ENCODE measurements around the gene SGCD.

SGCD gene

GRCh38 chr5:156378159-156378558 lies 51.2 kb downstream of the SGCD start:
- H3K9me3 ChIP-seq (replicated peaks in 1 of 2; ENCODE audit: control insufficient read depth in 2 of 2, insufficient read depth in 1 of 2, low read depth in 1 of 2, low read length in 2 of 2) = no peaks in the 10 kb centered on the region
- no peak overlapping the region for H2BK15ac ChIP-seq (ENCODE audit: low read length)
- no peak overlapping the region for H3K18ac ChIP-seq (ENCODE audit: low read length)
- no peak overlapping the region for H3K9ac ChIP-seq (ENCODE audit: low read depth, low read length, poor library complexity)
- no peaks in the 10 kb centered on the region for H3K27me3 ChIP-seq (ENCODE audit: control insufficient read depth in 3 of 3, insufficient read depth in 3 of 3, low read depth in 1 of 3, low read length in 3 of 3)
- no peak overlapping the region for H3K4me2 ChIP-seq (ENCODE audit: insufficient read depth, low read length, poor library complexity, severe bottlenecking)
- no peak overlapping the region for H2AFZ ChIP-seq (ENCODE audit: low read length)
- H2BK5ac ChIP-seq (ENCODE audit: low read length) = no peak overlapping the region
- no peak overlapping the region for H2BK120ac ChIP-seq (ENCODE audit: low read depth, low read length)
- H3K27ac ChIP-seq (replicated peaks; ENCODE audit: low read length) = no peak overlapping the region
- no peak overlapping the region for H4K8ac ChIP-seq (ENCODE audit: low read depth, low read length)
- H3K79me1 ChIP-seq (ENCODE audit: low read depth, low read length) = no peaks in the 10 kb centered on the region
- H3K23ac ChIP-seq (ENCODE audit: low read depth, low read length, poor library complexity) = no peak overlapping the region
- DNase-seq (ENCODE audit: low spot score) = no peak
- no peak overlapping the region for H3K4me3 ChIP-seq (ENCODE audit: low read length in 2 of 2)
- H4K91ac ChIP-seq (ENCODE audit: low read depth, low read length, poor library complexity) = no peak overlapping the region
- H2BK12ac ChIP-seq (ENCODE audit: low read length) = no peak overlapping the region
- H2AK5ac ChIP-seq (ENCODE audit: low read depth, low read length) = no peak overlapping the region
- no peaks in the 10 kb centered on the region for H3K36me3 ChIP-seq (replicated peaks in 1 of 2; ENCODE audit: control insufficient read depth in 2 of 2, insufficient read depth in 2 of 2, low read length in 2 of 2)
- H3K4ac ChIP-seq (ENCODE audit: low read length) = no peak overlapping the region
- no peak overlapping the region for H3K14ac ChIP-seq (ENCODE audit: low read length)
- WGBS, 2 donors (ENCODE audit: extremely low coverage in 2 of 2, insufficient read length in 2 of 2, insufficient replicate concordance in 1 of 2) = no CpG with 5 or more reads among the region's 2 CpGs
- peaks cover 0 to 1% of the 10 kb centered on the region in 2 donors for H3K4me1 ChIP-seq (ENCODE audit: control insufficient read depth in 2 of 2, insufficient read depth in 1 of 2, low read depth in 1 of 2, low read length in 2 of 2)

GRCh38 chr5:156379206-156379605 lies 52.2 kb downstream of the SGCD start:
- Histone ChIP-seq H3K18ac (ENCODE audit: low read length) (no peak overlapping the region), H3K4me2 (ENCODE audit: insufficient read depth, low read length, poor library complexity, severe bottlenecking) (no peak overlapping the region), H3K27ac (replicated peaks; ENCODE audit: low read length) (no peak overlapping the region), H3K23ac (ENCODE audit: low read depth, low read length, poor library complexity) (no peak overlapping the region), H3K79me1 (ENCODE audit: low read depth, low read length) (no peaks in the 10 kb centered on the region), H2AFZ (ENCODE audit: low read length) (no peak overlapping the region), H3K27me3 (ENCODE audit: control insufficient read depth in 3 of 3, insufficient read depth in 3 of 3, low read depth in 1 of 3, low read length in 3 of 3) (no peaks in the 10 kb centered on the region), H2AK5ac (ENCODE audit: low read depth, low read length) (no peak overlapping the region), H2BK5ac (ENCODE audit: low read length) (no peak overlapping the region), H4K91ac (ENCODE audit: low read depth, low read length, poor library complexity) (no peak overlapping the region), H4K8ac (ENCODE audit: low read depth, low read length) (no peak overlapping the region), H3K4me1 (ENCODE audit: control insufficient read depth in 2 of 2, insufficient read depth in 1 of 2, low read depth in 1 of 2, low read length in 2 of 2) (peaks cover 0 to 1% of the 10 kb centered on the region in 2 donors), H2BK15ac (ENCODE audit: low read length) (no peak overlapping the region), H3K9ac (ENCODE audit: low read depth, low read length, poor library complexity) (no peak overlapping the region), H3K4ac (ENCODE audit: low read length) (no peak overlapping the region), H3K14ac (ENCODE audit: low read length) (no peak overlapping the region), H2BK120ac (ENCODE audit: low read depth, low read length) (no peak overlapping the region), H3K4me3 (ENCODE audit: low read length in 2 of 2) (no peak overlapping the region), H3K36me3 (replicated peaks in 1 of 2; ENCODE audit: control insufficient read depth in 2 of 2, insufficient read depth in 2 of 2, low read length in 2 of 2) (no peaks in the 10 kb centered on the region), H3K9me3 (replicated peaks in 1 of 2; ENCODE audit: control insufficient read depth in 2 of 2, insufficient read depth in 1 of 2, low read depth in 1 of 2, low read length in 2 of 2) (no peaks in the 10 kb centered on the region), H2BK12ac (ENCODE audit: low read length) (no peak overlapping the region)
- WGBS, 2 donors (ENCODE audit: extremely low coverage in 2 of 2, insufficient read length in 2 of 2, insufficient replicate concordance in 1 of 2) = no CpG with 5 or more reads among the region's 1 CpG
- DNase-seq (ENCODE audit: low spot score) = no peak

- no CpG with 5 or more reads among the region's 3 CpGs for WGBS, 2 donors (ENCODE audit: extremely low coverage in 2 of 2, insufficient read length in 2 of 2, insufficient replicate concordance in 1 of 2)
- Histone ChIP-seq H4K91ac (ENCODE audit: low read depth, low read length, poor library complexity) (no peak overlapping the region), H3K79me1 (ENCODE audit: low read depth, low read length) (no peaks in the 10 kb centered on the region), H3K27ac (replicated peaks; ENCODE audit: low read length) (no peak overlapping the region), H3K4me2 (ENCODE audit: insufficient read depth, low read length, poor library complexity, severe bottlenecking) (no peak overlapping the region), H2AK5ac (ENCODE audit: low read depth, low read length) (no peak overlapping the region), H4K8ac (ENCODE audit: low read depth, low read length) (no peak overlapping the region), H3K4me3 (ENCODE audit: low read length in 2 of 2) (no peak overlapping the region), H3K4me1 (ENCODE audit: control insufficient read depth in 2 of 2, insufficient read depth in 1 of 2, low read depth in 1 of 2, low read length in 2 of 2) (peaks cover 0 to 1% of the 10 kb centered on the region in 2 donors), H3K9ac (ENCODE audit: low read depth, low read length, poor library complexity) (no peak overlapping the region), H3K18ac (ENCODE audit: low read length) (no peak overlapping the region), H2BK12ac (ENCODE audit: low read length) (no peak overlapping the region), H3K27me3 (ENCODE audit: control insufficient read depth in 3 of 3, insufficient read depth in 3 of 3, low read depth in 1 of 3, low read length in 3 of 3) (no peaks in the 10 kb centered on the region), H3K23ac (ENCODE audit: low read depth, low read length, poor library complexity) (no peak overlapping the region), H3K36me3 (replicated peaks in 1 of 2; ENCODE audit: control insufficient read depth in 2 of 2, insufficient read depth in 2 of 2, low read length in 2 of 2) (no peaks in the 10 kb centered on the region), H3K14ac (ENCODE audit: low read length) (no peak overlapping the region), H2BK15ac (ENCODE audit: low read length) (no peak overlapping the region), H2BK120ac (ENCODE audit: low read depth, low read length) (no peak overlapping the region), H3K4ac (ENCODE audit: low read length) (no peak overlapping the region), H2AFZ (ENCODE audit: low read length) (no peak overlapping the region), H3K9me3 (replicated peaks in 1 of 2; ENCODE audit: control insufficient read depth in 2 of 2, insufficient read depth in 1 of 2, low read depth in 1 of 2, low read length in 2 of 2) (no peaks in the 10 kb centered on the region), H2BK5ac (ENCODE audit: low read length) (no peak overlapping the region)
- DNase-seq (ENCODE audit: low spot score) = no peak
These were observed 53.9 kb downstream of the SGCD start for GRCh38 chr5:156380848-156381247.

GRCh38 chr5:156383510-156384265 lies 56.7 kb downstream of the SGCD start:
- H4K91ac ChIP-seq (ENCODE audit: low read depth, low read length, poor library complexity) = no peak overlapping the region
- no peak overlapping the region for H2BK15ac ChIP-seq (ENCODE audit: low read length)
- no peak overlapping the region for H3K14ac ChIP-seq (ENCODE audit: low read length)
- no peaks in the 10 kb centered on the region for H3K27me3 ChIP-seq (ENCODE audit: control insufficient read depth in 3 of 3, insufficient read depth in 3 of 3, low read depth in 1 of 3, low read length in 3 of 3)
- no peak overlapping the region for H3K9ac ChIP-seq (ENCODE audit: low read depth, low read length, poor library complexity)
- no peak overlapping the region for H2BK5ac ChIP-seq (ENCODE audit: low read length)
- no peak overlapping the region for H4K8ac ChIP-seq (ENCODE audit: low read depth, low read length)
- no CpG with 5 or more reads among the region's 5 CpGs for WGBS, 2 donors (ENCODE audit: extremely low coverage in 2 of 2, insufficient read length in 2 of 2, insufficient replicate concordance in 1 of 2)
- H3K79me1 ChIP-seq (ENCODE audit: low read depth, low read length) = no peaks in the 10 kb centered on the region
- H3K18ac ChIP-seq (ENCODE audit: low read length) = no peak overlapping the region
- no peak overlapping the region for H3K4me3 ChIP-seq (ENCODE audit: low read length in 2 of 2)
- no peak overlapping the region for H3K4ac ChIP-seq (ENCODE audit: low read length)
- no peak for DNase-seq (ENCODE audit: low spot score)
- no peak overlapping the region for H3K23ac ChIP-seq (ENCODE audit: low read depth, low read length, poor library complexity)
- no peak overlapping the region for H3K27ac ChIP-seq (replicated peaks; ENCODE audit: low read length)
- no peaks in the 10 kb centered on the region for H3K4me1 ChIP-seq (ENCODE audit: control insufficient read depth in 2 of 2, insufficient read depth in 1 of 2, low read depth in 1 of 2, low read length in 2 of 2)
- no peak overlapping the region for H2BK120ac ChIP-seq (ENCODE audit: low read depth, low read length)
- no peaks in the 10 kb centered on the region for H3K36me3 ChIP-seq (replicated peaks in 1 of 2; ENCODE audit: control insufficient read depth in 2 of 2, insufficient read depth in 2 of 2, low read length in 2 of 2)
- no peak overlapping the region for H2BK12ac ChIP-seq (ENCODE audit: low read length)
- no peak overlapping the region for H3K4me2 ChIP-seq (ENCODE audit: insufficient read depth, low read length, poor library complexity, severe bottlenecking)
- H2AFZ ChIP-seq (ENCODE audit: low read length) = no peak overlapping the region
- no peak overlapping the region for H2AK5ac ChIP-seq (ENCODE audit: low read depth, low read length)
- H3K9me3 ChIP-seq (replicated peaks in 1 of 2; ENCODE audit: control insufficient read depth in 2 of 2, insufficient read depth in 1 of 2, low read depth in 1 of 2, low read length in 2 of 2) = no peaks in the 10 kb centered on the region

Data from neuronal stem cell (in vitro differentiated cells).